Osteocyte (in vitro differentiated cells): Measurements from ENCODE around the gene SRSF10. TPM values are rescaled to one million over a fixed set of nuclear protein-coding genes. Genes with fewer than 3 reads are reported as not detected.
"Not testable (repeated sequence)": the region's sequence is repeated elsewhere in the genome, so short reads cannot be mapped to it uniquely, and the experiment has no call there.

Experiments
- DNase-seq: peaks from one replicate; pipeline ENCODE4 v3.0.0; 2021; ENCODE audit warnings: mixed read lengths; ENCODE audit not compliant: unreplicated experiment; ENCODE audit errors: extremely low spot score
- H3K27ac Mint-ChIP-seq: one replicate; pipeline ENCODE4 v1.8.0; 2021; ENCODE audit warnings: mild to moderate bottlenecking, mixed read lengths; ENCODE audit not compliant: unreplicated experiment
- H3K27me3 Mint-ChIP-seq: one replicate; pipeline ENCODE4 v1.8.0; 2021; ENCODE audit warnings: mixed read lengths; ENCODE audit not compliant: unreplicated experiment
- H3K36me3 Mint-ChIP-seq: one replicate; pipeline ENCODE4 v1.8.0; 2021; ENCODE audit warnings: mixed read lengths; ENCODE audit not compliant: unreplicated experiment
- H3K4me1 Mint-ChIP-seq: one replicate; pipeline ENCODE4 v1.8.0; 2021; ENCODE audit warnings: mixed read lengths; ENCODE audit not compliant: unreplicated experiment
- H3K4me3 Mint-ChIP-seq: one replicate; pipeline ENCODE4 v1.8.0; 2021; ENCODE audit warnings: mild to moderate bottlenecking, moderate library complexity, mixed read lengths; ENCODE audit not compliant: unreplicated experiment
- H3K9me3 Mint-ChIP-seq: one replicate; pipeline ENCODE4 v1.8.0; 2021; ENCODE audit warnings: mixed read lengths; ENCODE audit not compliant: unreplicated experiment
- total RNA-seq: library from RNA; stranded (reverse); gene quantifications from 2 replicates; pipeline ENCODE4 v1.2.1, GENCODE V29; 2021
- TF ChIP-seq, protein P1 (sequence below): fragments of 200-600 bp; sonication (generic); IDR thresholded peaks from 2 replicates; pipeline ENCODE4 v1.5.0; 2021; ENCODE audit warnings: antibody characterized with exemption, mild to moderate bottlenecking, moderate library complexity

The SRSF10 gene
- total RNA-seq, 1 donor from 2014 or later: 93.3 TPM

DNA sequence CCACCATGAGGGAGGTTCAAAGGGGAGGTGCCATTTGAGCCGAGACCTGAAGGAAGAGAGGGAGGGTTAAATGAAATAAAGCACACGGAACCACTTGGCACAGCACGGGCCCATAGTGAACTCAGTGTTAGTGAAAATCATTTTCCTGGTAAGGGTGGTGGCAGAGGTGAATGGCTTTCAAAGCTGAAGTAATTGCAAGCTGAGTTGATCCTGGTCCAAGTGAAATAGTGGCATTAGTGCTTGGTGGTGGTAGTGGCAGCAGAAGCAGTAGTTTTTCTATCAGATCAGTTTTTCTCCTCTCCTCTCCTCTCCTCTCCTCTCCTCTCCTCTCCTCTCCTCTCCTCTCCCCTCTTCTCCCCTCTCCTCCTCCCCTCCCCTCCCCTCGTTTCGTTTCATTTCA lies 30.5 kb upstream of the SRSF10 start:
- Mint-ChIP-seq H3K9me3 (no peaks in the 10 kb centered on the region), H3K27me3 (no peaks in the 10 kb centered on the region), H3K4me1 (peaks cover 48% of the 10 kb centered on the region), H3K36me3 (no peaks in the 10 kb centered on the region), H3K27ac (no peak overlapping the region), H3K4me3 (no peak overlapping the region)
- no peak for DNase-seq
- TF ChIP-seq, protein P1, sequence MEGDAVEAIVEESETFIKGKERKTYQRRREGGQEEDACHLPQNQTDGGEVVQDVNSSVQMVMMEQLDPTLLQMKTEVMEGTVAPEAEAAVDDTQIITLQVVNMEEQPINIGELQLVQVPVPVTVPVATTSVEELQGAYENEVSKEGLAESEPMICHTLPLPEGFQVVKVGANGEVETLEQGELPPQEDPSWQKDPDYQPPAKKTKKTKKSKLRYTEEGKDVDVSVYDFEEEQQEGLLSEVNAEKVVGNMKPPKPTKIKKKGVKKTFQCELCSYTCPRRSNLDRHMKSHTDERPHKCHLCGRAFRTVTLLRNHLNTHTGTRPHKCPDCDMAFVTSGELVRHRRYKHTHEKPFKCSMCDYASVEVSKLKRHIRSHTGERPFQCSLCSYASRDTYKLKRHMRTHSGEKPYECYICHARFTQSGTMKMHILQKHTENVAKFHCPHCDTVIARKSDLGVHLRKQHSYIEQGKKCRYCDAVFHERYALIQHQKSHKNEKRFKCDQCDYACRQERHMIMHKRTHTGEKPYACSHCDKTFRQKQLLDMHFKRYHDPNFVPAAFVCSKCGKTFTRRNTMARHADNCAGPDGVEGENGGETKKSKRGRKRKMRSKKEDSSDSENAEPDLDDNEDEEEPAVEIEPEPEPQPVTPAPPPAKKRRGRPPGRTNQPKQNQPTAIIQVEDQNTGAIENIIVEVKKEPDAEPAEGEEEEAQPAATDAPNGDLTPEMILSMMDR: no peak

DNA sequence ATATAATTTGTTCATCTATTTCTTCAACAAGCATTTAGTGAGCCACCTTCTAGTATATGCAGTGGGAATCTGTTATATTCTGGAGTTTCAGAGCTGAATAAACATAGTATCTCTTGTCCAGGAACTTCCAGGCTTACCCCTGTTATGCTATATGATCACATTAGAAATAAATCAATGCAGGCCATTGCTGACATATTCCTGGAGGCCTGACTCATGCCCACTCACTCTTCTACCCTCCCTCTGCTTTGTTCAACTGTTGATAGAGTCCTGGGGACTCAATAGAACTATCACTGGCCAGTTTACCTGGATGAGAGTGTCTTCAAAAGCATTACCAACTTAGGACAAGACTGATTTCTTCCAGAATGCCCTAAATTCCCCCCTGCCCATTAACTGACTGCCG lies 29.3 kb upstream of the SRSF10 start:
- no peak for DNase-seq
- TF ChIP-seq, protein P1: no peak
- no peak overlapping the region for H3K4me3 Mint-ChIP-seq
- no peaks in the 10 kb centered on the region for H3K36me3 Mint-ChIP-seq
- no peaks in the 10 kb centered on the region for H3K27me3 Mint-ChIP-seq
- H3K4me1 Mint-ChIP-seq: peaks cover 39% of the 10 kb centered on the region
- peak overlapping the region; percentile 88 for H3K27ac Mint-ChIP-seq
- no peaks in the 10 kb centered on the region for H3K9me3 Mint-ChIP-seq

DNA sequence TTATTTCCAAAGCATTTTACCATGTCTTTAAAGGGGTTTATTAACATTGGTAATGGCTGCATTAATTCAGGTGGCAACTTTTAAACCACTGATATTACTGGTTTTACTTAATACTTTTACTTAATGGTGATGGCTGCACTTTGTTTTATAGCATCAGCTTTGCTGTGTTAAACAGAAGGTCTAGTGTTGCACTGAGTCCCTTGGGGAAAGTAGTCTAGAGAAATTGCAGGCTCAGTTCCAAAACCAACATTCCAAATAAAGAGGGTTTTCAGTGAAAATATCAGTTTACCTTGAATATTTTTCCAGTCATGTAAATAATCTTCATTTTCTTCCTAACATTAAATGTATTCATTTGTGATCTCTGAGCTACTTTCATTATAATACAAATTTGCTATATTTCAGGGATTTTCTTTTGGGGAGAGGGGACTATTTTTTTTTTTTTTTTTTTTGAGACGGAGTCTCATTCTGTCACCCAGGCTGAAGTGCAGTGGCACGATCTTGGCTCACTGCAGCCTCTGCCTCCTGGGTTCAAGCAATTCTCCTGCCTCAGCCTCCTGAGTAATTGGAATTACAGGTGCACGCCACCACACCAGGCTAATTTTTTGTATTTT lies 28.6 kb upstream of the SRSF10 start:
- not testable (repeated sequence) for H3K27me3 Mint-ChIP-seq, H3K9me3 Mint-ChIP-seq, DNase-seq, H3K36me3 Mint-ChIP-seq
- H3K4me1 Mint-ChIP-seq: peaks cover 41% of the 10 kb centered on the region
- H3K27ac Mint-ChIP-seq: peak overlapping the region; percentile 88
- peak overlapping the region; percentile 54 for H3K4me3 Mint-ChIP-seq

DNA sequence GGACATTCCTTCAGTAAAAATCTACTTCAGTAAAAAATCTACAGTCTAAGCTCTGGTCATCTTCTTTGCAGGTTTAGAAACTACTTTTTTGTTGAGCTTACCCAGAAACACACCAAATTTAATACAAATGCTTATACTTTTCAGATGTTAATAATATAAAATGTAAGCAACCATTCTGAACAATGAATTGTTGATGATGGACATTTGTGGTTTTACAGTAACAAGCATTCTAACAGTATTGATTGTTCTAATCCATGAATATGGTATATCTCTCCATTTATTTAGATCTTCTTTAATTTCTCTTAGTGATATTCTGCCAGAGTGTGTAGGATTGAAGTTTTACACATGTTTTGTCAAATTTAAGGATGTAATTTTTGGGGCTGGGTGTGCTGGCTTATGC lies 27.0 kb upstream of the SRSF10 start:
- peaks cover 5% of the 10 kb centered on the region for H3K27me3 Mint-ChIP-seq
- H3K36me3 Mint-ChIP-seq: no peaks in the 10 kb centered on the region
- H3K4me1 Mint-ChIP-seq: peaks cover 45% of the 10 kb centered on the region
- no peaks in the 10 kb centered on the region for H3K9me3 Mint-ChIP-seq
- TF ChIP-seq, protein P1: no peak
- H3K4me3 Mint-ChIP-seq: no peak overlapping the region
- H3K27ac Mint-ChIP-seq: no peak overlapping the region
- no peak for DNase-seq

DNA sequence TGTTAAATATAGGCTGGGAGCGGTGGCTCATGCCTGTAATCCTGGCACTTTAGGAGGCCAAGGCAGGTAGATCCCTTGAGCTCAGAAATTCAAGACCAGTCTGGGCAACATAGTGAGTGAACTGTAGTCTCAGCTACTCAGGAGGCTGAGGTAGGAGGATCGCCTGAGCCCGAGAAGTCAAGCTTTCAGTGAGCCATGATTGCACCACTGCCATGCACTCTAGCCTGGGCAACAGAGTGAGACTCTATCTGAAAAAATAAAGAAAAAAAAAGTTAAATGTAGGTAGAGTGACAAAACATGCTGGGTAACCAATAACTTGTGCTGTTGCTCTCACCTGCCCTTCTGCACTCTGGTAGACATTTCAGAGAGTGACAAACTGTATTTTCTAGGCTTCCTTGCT lies 25.0 kb upstream of the SRSF10 start:
- TF ChIP-seq, protein P1: no peak
- Mint-ChIP-seq H3K27ac (no peak overlapping the region), H3K9me3 (no peaks in the 10 kb centered on the region), H3K27me3 (peaks cover 10% of the 10 kb centered on the region), H3K36me3 (no peaks in the 10 kb centered on the region), H3K4me3 (no peak overlapping the region), H3K4me1 (peaks cover 34% of the 10 kb centered on the region)
- no peak for DNase-seq

DNA sequence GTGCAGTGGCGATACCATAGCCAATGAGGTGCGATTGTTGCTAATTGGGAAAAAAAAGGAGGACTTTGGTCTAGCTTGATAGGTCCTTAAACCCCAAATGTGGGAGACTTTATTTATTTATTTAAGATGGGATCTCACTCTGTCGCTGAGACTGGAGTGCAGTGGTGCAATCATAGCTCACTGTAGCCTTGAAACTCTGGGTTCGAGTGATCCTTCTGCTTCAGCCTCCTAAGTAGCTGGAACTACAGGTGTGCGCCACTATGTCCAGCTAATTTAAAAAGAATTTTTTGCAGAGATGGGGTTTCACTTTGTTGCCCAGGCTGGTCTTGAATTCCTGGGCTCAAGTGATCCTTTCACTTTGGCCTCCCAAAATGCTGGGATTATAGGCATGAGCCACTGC lies 24.0 kb upstream of the SRSF10 start:
- no peak for DNase-seq
- Mint-ChIP-seq H3K4me3 (no peak overlapping the region), H3K9me3 (no peaks in the 10 kb centered on the region), H3K36me3 (no peaks in the 10 kb centered on the region), H3K27ac (no peak overlapping the region), H3K4me1 (peaks cover 23% of the 10 kb centered on the region), H3K27me3 (peaks cover 10% of the 10 kb centered on the region)
- TF ChIP-seq, protein P1: no peak
